Measurements from ENCODE around the gene PNISR.

The PNISR gene

DNA sequence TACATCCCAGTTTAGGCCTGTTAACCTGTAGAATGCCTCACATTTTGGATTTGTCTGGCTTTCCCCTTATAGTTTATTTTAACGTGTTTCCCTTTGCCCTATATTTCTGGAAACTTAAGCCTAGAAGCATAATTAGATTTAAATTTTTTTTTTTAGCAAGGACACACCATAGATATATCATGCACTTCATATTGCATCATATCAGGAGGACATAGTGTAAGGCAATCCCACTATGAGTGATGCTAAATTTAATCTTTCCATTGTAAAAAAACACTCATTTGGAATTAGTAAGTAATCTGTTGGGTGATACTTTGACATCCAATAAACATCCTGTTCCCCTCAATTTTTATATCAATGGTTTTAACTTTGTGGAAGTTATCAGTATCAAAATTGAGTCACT, 65.3 kb downstream of the PNISR start:
- no CpG with 5 or more reads among the region's 1 CpG for WGBS
- Histone ChIP-seq H2BK15ac (ENCODE audit: low read depth, poor library complexity, severe bottlenecking) (no peak overlapping the region), H3K36me3 (ENCODE audit: control insufficient read depth in 1 of 2, insufficient read depth in 2 of 2, low read depth in 1 of 2, low read length in 2 of 2) (no peaks in the 10 kb centered on the region), H3K27ac (ENCODE audit: low read length, poor library complexity, severe bottlenecking) (no peak overlapping the region), H3K18ac (ENCODE audit: low read depth in 1 of 2, low read length in 2 of 2) (no peak overlapping the region), H3K23ac (ENCODE audit: low read length in 2 of 2) (no peak overlapping the region), H2BK120ac (ENCODE audit: low read depth, low read length) (no peak overlapping the region), H2BK12ac (ENCODE audit: low read length in 2 of 2) (no peak overlapping the region), H3K9ac (ENCODE audit: low read length) (no peak overlapping the region), H2BK5ac (ENCODE audit: low read depth, low read length, poor library complexity, severe bottlenecking) (no peak overlapping the region), H3K4ac (ENCODE audit: low read depth in 1 of 2, low read length in 2 of 2) (no peak overlapping the region), H3K4me1 (ENCODE audit: control insufficient read depth, insufficient read depth, low read depth, low read length) (no peaks in the 10 kb centered on the region), H3K14ac (ENCODE audit: low read length in 2 of 2) (no peak overlapping the region), H3K9me3 (ENCODE audit: control insufficient read depth, low read length) (no peaks in the 10 kb centered on the region), H2AK5ac (ENCODE audit: low read length, severe bottlenecking) (no peak overlapping the region), H3K4me3 (ENCODE audit: insufficient read depth in 1 of 2, low read depth in 1 of 2, low read length in 2 of 2) (no peak overlapping the region), H4K91ac (ENCODE audit: low read length) (no peak overlapping the region), H3K27me3 (ENCODE audit: control insufficient read depth in 1 of 2, insufficient read depth in 1 of 2, low read length in 2 of 2) (peaks cover 30 to 31% of the 10 kb centered on the region in 2 experiments), H3K4me2 (ENCODE audit: low read length, poor library complexity, severe bottlenecking) (no peak overlapping the region), H2AFZ (ENCODE audit: low read depth, low read length) (no peak overlapping the region), H4K8ac (ENCODE audit: low read length) (no peak overlapping the region), H3K79me1 (replicated peaks; ENCODE audit: low read length, poor library complexity, severe bottlenecking) (no peaks in the 10 kb centered on the region)
- DNase-seq = no peak

DNA sequence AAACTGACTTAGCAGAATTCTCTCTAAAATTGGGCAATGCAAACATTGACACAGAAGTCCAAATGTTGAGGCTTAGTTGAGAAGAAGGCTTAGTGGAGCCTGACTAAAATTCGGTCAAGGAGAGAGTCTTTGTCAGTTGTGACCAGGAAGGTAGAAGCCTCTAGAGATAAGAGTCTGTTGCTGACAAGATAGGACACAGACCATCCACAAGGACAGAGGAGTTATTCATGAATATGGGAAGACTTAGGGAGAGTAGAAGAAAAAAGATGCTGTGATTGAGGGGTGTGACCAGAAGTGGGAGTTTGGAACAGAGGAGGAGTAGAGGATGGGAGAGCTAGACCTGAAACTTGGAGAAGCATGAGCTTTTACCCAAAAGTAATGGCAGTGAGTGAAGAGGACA, 68.5 kb downstream of the PNISR start:
- Histone ChIP-seq H3K4me1 (ENCODE audit: control insufficient read depth, insufficient read depth, low read depth, low read length) (no peaks in the 10 kb centered on the region), H3K23ac (ENCODE audit: low read length in 2 of 2) (no peak overlapping the region), H2AFZ (ENCODE audit: low read depth, low read length) (no peak overlapping the region), H3K4me2 (ENCODE audit: low read length, poor library complexity, severe bottlenecking) (no peak overlapping the region), H2AK5ac (ENCODE audit: low read length, severe bottlenecking) (no peak overlapping the region), H3K9me3 (ENCODE audit: control insufficient read depth, low read length) (no peaks in the 10 kb centered on the region), H2BK12ac (ENCODE audit: low read length in 2 of 2) (no peak overlapping the region), H2BK120ac (ENCODE audit: low read depth, low read length) (no peak overlapping the region), H3K18ac (ENCODE audit: low read depth in 1 of 2, low read length in 2 of 2) (no peak overlapping the region), H3K14ac (ENCODE audit: low read length in 2 of 2) (no peak overlapping the region), H3K36me3 (ENCODE audit: control insufficient read depth in 1 of 2, insufficient read depth in 2 of 2, low read depth in 1 of 2, low read length in 2 of 2) (no peaks in the 10 kb centered on the region), H3K27me3 (ENCODE audit: control insufficient read depth in 1 of 2, insufficient read depth in 1 of 2, low read length in 2 of 2) (peaks cover 36 to 47% of the 10 kb centered on the region in 2 experiments), H3K9ac (ENCODE audit: low read length) (no peak overlapping the region), H3K4me3 (ENCODE audit: insufficient read depth in 1 of 2, low read depth in 1 of 2, low read length in 2 of 2) (no peak overlapping the region), H3K4ac (ENCODE audit: low read depth in 1 of 2, low read length in 2 of 2) (no peak overlapping the region), H3K79me1 (replicated peaks; ENCODE audit: low read length, poor library complexity, severe bottlenecking) (no peaks in the 10 kb centered on the region), H4K91ac (ENCODE audit: low read length) (no peak overlapping the region), H4K8ac (ENCODE audit: low read length) (no peak overlapping the region), H3K27ac (ENCODE audit: low read length, poor library complexity, severe bottlenecking) (no peak overlapping the region), H2BK5ac (ENCODE audit: low read depth, low read length, poor library complexity, severe bottlenecking) (no peak overlapping the region), H2BK15ac (ENCODE audit: low read depth, poor library complexity, severe bottlenecking) (no peak overlapping the region)
- no peak for DNase-seq
- 79% methylated on average over 1 of the region's 1 CpG for WGBS

DNA sequence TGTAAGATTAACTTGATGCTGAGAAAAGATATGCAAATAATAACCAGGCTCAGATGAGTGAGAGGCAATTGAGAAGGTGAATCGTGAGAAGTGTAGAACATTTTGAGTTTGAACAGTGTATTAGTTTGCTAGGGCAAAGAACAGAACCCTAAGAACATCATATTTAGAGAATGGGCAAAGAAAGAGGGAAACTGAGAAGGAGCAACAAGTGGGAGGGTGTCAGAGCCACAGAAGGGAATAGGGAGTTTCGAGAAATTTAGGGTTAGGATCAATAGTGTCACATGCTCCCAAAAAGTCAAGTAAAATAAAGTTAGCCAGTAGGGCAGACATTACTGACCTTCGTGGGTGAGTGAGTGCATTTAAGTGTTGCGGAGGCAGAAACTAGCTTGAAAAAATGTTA, 70.1 kb downstream of the PNISR start:
- no peak overlapping the region for H3K4me3 ChIP-seq (ENCODE audit: insufficient read depth in 1 of 2, low read depth in 1 of 2, low read length in 2 of 2)
- H3K4ac ChIP-seq (ENCODE audit: low read depth in 1 of 2, low read length in 2 of 2) = no peak overlapping the region
- H3K23ac ChIP-seq (ENCODE audit: low read length in 2 of 2) = no peak overlapping the region
- H3K36me3 ChIP-seq (ENCODE audit: control insufficient read depth in 1 of 2, insufficient read depth in 2 of 2, low read depth in 1 of 2, low read length in 2 of 2) = no peaks in the 10 kb centered on the region
- peaks cover 35 to 47% of the 10 kb centered on the region in 2 experiments for H3K27me3 ChIP-seq (ENCODE audit: control insufficient read depth in 1 of 2, insufficient read depth in 1 of 2, low read length in 2 of 2)
- H3K79me1 ChIP-seq (replicated peaks; ENCODE audit: low read length, poor library complexity, severe bottlenecking) = no peaks in the 10 kb centered on the region
- H3K18ac ChIP-seq (ENCODE audit: low read depth in 1 of 2, low read length in 2 of 2) = no peak overlapping the region
- H2AFZ ChIP-seq (ENCODE audit: low read depth, low read length) = no peak overlapping the region
- H2BK5ac ChIP-seq (ENCODE audit: low read depth, low read length, poor library complexity, severe bottlenecking) = no peak overlapping the region
- H4K8ac ChIP-seq (ENCODE audit: low read length) = no peak overlapping the region
- H3K9ac ChIP-seq (ENCODE audit: low read length) = no peak overlapping the region
- WGBS = 70% methylated on average over 4 of the region's 4 CpGs
- no peak overlapping the region for H3K27ac ChIP-seq (ENCODE audit: low read length, poor library complexity, severe bottlenecking)
- no peak for DNase-seq
- H3K14ac ChIP-seq (ENCODE audit: low read length in 2 of 2) = no peak overlapping the region
- H2AK5ac ChIP-seq (ENCODE audit: low read length, severe bottlenecking) = no peak overlapping the region
- no peak overlapping the region for H3K4me2 ChIP-seq (ENCODE audit: low read length, poor library complexity, severe bottlenecking)
- H2BK12ac ChIP-seq (ENCODE audit: low read length in 2 of 2) = no peak overlapping the region
- no peaks in the 10 kb centered on the region for H3K9me3 ChIP-seq (ENCODE audit: control insufficient read depth, low read length)
- H4K91ac ChIP-seq (ENCODE audit: low read length) = no peak overlapping the region
- no peak overlapping the region for H2BK15ac ChIP-seq (ENCODE audit: low read depth, poor library complexity, severe bottlenecking)
- H2BK120ac ChIP-seq (ENCODE audit: low read depth, low read length) = no peak overlapping the region
- peaks cover 4% of the 10 kb centered on the region for H3K4me1 ChIP-seq (ENCODE audit: control insufficient read depth, insufficient read depth, low read depth, low read length)

DNA sequence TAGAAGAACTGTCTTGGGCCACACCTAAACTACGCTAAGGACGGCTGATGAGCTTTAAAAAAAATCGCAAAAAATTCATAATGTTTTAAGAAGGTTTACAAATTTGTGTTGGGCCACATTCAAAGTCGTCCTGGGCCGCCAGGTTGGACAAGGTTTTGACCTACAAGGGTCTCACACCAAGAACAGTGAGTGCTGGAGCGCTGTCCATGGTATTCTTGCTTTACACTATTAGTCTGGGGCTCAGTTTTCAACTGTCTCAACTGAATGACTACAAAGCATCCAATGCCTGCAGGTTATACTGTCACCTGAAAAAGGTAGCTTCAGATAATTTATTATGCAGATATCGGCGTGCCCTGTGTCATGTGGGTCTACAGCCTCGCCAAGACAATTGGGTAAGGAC, 72.0 kb downstream of the PNISR start:
- H3K14ac ChIP-seq (ENCODE audit: low read length in 2 of 2) = no peak overlapping the region
- peaks cover 35 to 60% of the 10 kb centered on the region in 2 experiments for H3K27me3 ChIP-seq (ENCODE audit: control insufficient read depth in 1 of 2, insufficient read depth in 1 of 2, low read length in 2 of 2)
- no peak overlapping the region for H2BK15ac ChIP-seq (ENCODE audit: low read depth, poor library complexity, severe bottlenecking)
- no peaks in the 10 kb centered on the region for H3K9me3 ChIP-seq (ENCODE audit: control insufficient read depth, low read length)
- H3K23ac ChIP-seq (ENCODE audit: low read length in 2 of 2) = no peak overlapping the region
- peaks cover 2% of the 10 kb centered on the region for H3K79me1 ChIP-seq (replicated peaks; ENCODE audit: low read length, poor library complexity, severe bottlenecking)
- no peak overlapping the region for H2BK12ac ChIP-seq (ENCODE audit: low read length in 2 of 2)
- H4K8ac ChIP-seq (ENCODE audit: low read length) = no peak overlapping the region
- H3K36me3 ChIP-seq (ENCODE audit: control insufficient read depth in 1 of 2, insufficient read depth in 2 of 2, low read depth in 1 of 2, low read length in 2 of 2) = no peaks in the 10 kb centered on the region
- H3K27ac ChIP-seq (ENCODE audit: low read length, poor library complexity, severe bottlenecking) = no peak overlapping the region
- no peak overlapping the region for H4K91ac ChIP-seq (ENCODE audit: low read length)
- no peak overlapping the region for H3K4ac ChIP-seq (ENCODE audit: low read depth in 1 of 2, low read length in 2 of 2)
- H3K4me2 ChIP-seq (ENCODE audit: low read length, poor library complexity, severe bottlenecking) = no peak overlapping the region
- H2AFZ ChIP-seq (ENCODE audit: low read depth, low read length) = no peak overlapping the region
- peaks cover 7% of the 10 kb centered on the region for H3K4me1 ChIP-seq (ENCODE audit: control insufficient read depth, insufficient read depth, low read depth, low read length)
- H3K9ac ChIP-seq (ENCODE audit: low read length) = no peak overlapping the region
- H2BK5ac ChIP-seq (ENCODE audit: low read depth, low read length, poor library complexity, severe bottlenecking) = no peak overlapping the region
- H3K4me3 ChIP-seq (ENCODE audit: insufficient read depth in 1 of 2, low read depth in 1 of 2, low read length in 2 of 2) = no peak overlapping the region
- no peak for DNase-seq
- H2AK5ac ChIP-seq (ENCODE audit: low read length, severe bottlenecking) = no peak overlapping the region
- 78% methylated on average over 9 of the region's 9 CpGs for WGBS
- H3K18ac ChIP-seq (ENCODE audit: low read depth in 1 of 2, low read length in 2 of 2) = no peak overlapping the region
- no peak overlapping the region for H2BK120ac ChIP-seq (ENCODE audit: low read depth, low read length)
